Astrocyte (in vitro differentiated cells and primary cell): ENCODE data around the gene CFAP141. TPM values are rescaled to one million over a fixed set of nuclear protein-coding genes. Genes with fewer than 3 reads are reported as not detected.

Experiments used
- DNase-seq: peaks from one replicate; pipeline ENCODE4 v3.0.0-alpha.2; 2010; ENCODE audit warnings: low read depth
- FAIRE-seq: peaks from 2 replicates; lab custom pipeline; 2011; peaks lifted over from hg19 to GRCh38; lab: Jason Lieb, UNC
- H2AFZ ChIP-seq: 2 replicates; pipeline ENCODE4 v1.6.0; 2012; ENCODE audit warnings: low read depth, low read length, inconsistent platforms
- H3K27ac ChIP-seq: 2 replicates; pipeline ENCODE4 v1.5.1; 2011; ENCODE audit warnings: low read depth, low read length, inconsistent platforms
- H3K27me3 ChIP-seq: 2 replicates; pipeline ENCODE4 v1.6.0; 2011; ENCODE audit warnings: low read length, inconsistent platforms; ENCODE audit not compliant: insufficient read depth
- H3K36me3 ChIP-seq: 2 replicates; pipeline ENCODE4 v1.5.1; 2011; ENCODE audit warnings: low read length, inconsistent platforms; ENCODE audit not compliant: insufficient read depth
- H3K4me1 ChIP-seq: 2 replicates; pipeline ENCODE4 v1.5.1; 2011; ENCODE audit warnings: low read length, inconsistent platforms; ENCODE audit not compliant: insufficient read depth
- H3K4me2 ChIP-seq: 2 replicates; pipeline ENCODE4 v1.6.0; 2012; ENCODE audit warnings: low read length, inconsistent platforms
- H3K4me3 ChIP-seq: 2 replicates; pipeline ENCODE4 v1.5.1; 2011; ENCODE audit warnings: low read depth, mild to moderate bottlenecking, low read length, inconsistent platforms; ENCODE audit not compliant: insufficient read depth
- H3K79me2 ChIP-seq: 2 replicates; pipeline ENCODE4 v1.6.0; 2012; ENCODE audit warnings: mild to moderate bottlenecking, low read length, inconsistent platforms; ENCODE audit not compliant: insufficient read depth
- H3K9ac ChIP-seq: 2 replicates; pipeline ENCODE4 v1.6.0; 2012; ENCODE audit warnings: mild to moderate bottlenecking, low read length, inconsistent platforms
- H3K9me3 ChIP-seq: 2 replicates; pipeline ENCODE4 v1.5.1; 2012; ENCODE audit warnings: low read depth, mild to moderate bottlenecking, low read length, inconsistent platforms; ENCODE audit not compliant: insufficient read depth
- H4K20me1 ChIP-seq: 2 replicates; pipeline ENCODE4 v1.6.0; 2012; ENCODE audit warnings: low read length, inconsistent platforms; ENCODE audit not compliant: insufficient read depth
- H3K27ac Mint-ChIP-seq: one replicate; pipeline ENCODE4 v1.8.0; 2021; ENCODE audit warnings: mild to moderate bottlenecking, mixed read lengths; ENCODE audit not compliant: unreplicated experiment
- H3K27me3 Mint-ChIP-seq: one replicate; pipeline ENCODE4 v1.8.0; 2021; ENCODE audit warnings: low read depth, mixed read lengths; ENCODE audit not compliant: unreplicated experiment
- H3K36me3 Mint-ChIP-seq: one replicate; pipeline ENCODE4 v1.8.0; 2021; ENCODE audit warnings: low read depth, mixed read lengths; ENCODE audit not compliant: unreplicated experiment
- H3K4me1 Mint-ChIP-seq: one replicate; pipeline ENCODE4 v1.8.0; 2021; ENCODE audit warnings: low read depth, mixed read lengths; ENCODE audit not compliant: unreplicated experiment
- H3K4me3 Mint-ChIP-seq: one replicate; pipeline ENCODE4 v1.8.0; 2021; ENCODE audit warnings: mild to moderate bottlenecking, moderate library complexity, mixed read lengths; ENCODE audit not compliant: unreplicated experiment
- H3K9me3 Mint-ChIP-seq: one replicate; pipeline ENCODE4 v1.8.0; 2021; ENCODE audit warnings: mild to moderate bottlenecking, mixed read lengths; ENCODE audit not compliant: unreplicated experiment
- EZH2 ChIP-seq: IDR thresholded peaks from 2 replicates; pipeline ENCODE4 v1.6.1; 2012; ENCODE audit warnings: mild to moderate bottlenecking, low read length, inconsistent platforms; ENCODE audit not compliant: insufficient read depth
- total RNA-seq: library from RNA; stranded (reverse); gene quantifications from 2 replicates; pipeline ENCODE4 v1.2.1, GENCODE V29; 2021
- TF ChIP-seq, protein P1 (sequence below): IDR thresholded peaks from 2 replicates; pipeline ENCODE4 v1.5.1; 2011; ENCODE audit warnings: low read depth, mild to moderate bottlenecking, inconsistent platforms, low read length, moderate library complexity; ENCODE audit not compliant: insufficient read depth

The CFAP141 gene
- total RNA-seq, 1 donor from 2014 or later = not detected

DNA sequence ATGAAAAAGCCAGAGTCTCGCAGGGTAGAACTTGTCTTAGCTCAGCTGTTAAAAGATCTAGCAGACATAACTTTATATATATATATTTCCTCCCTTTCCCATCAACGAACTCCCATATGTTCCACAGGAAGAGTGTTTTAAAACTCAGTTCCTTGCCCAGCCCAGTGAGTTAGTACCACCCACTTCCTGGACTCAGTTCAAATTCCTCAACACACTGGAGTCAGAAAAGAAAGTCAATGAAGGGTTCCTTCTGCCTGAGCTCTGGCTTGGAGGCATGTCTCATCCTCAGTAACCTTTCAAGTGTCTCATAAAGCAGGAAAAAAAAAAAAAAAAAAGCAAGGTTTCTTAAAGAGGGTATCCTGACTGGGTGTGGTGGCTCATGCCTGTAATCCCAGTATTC lies 29.8 kb downstream of the CFAP141 start:
- Mint-ChIP-seq H3K27me3 (no peaks in the 10 kb centered on the region), H3K4me3 (no peak overlapping the region), H3K36me3 (peaks cover 18% of the 10 kb centered on the region), H3K4me1 (peaks cover 59% of the 10 kb centered on the region), H3K9me3 (no peaks in the 10 kb centered on the region), H3K27ac (no peak overlapping the region)
- Histone ChIP-seq H4K20me1 (peaks cover 98% of the 10 kb centered on the region), H3K4me1 (peaks cover 38% of the 10 kb centered on the region), H3K4me3 (no peak overlapping the region), H3K27me3 (no peaks in the 10 kb centered on the region), H3K9me3 (no peaks in the 10 kb centered on the region), H2AFZ (no peak overlapping the region), H3K79me2 (peaks cover 91% of the 10 kb centered on the region), H3K27ac (no peak overlapping the region), H3K4me2 (no peak overlapping the region), H3K36me3 (peaks cover 37% of the 10 kb centered on the region), H3K9ac (no peak overlapping the region)
- DNase-seq (peak; percentile 65), FAIRE-seq (no peak)
- TF ChIP-seq, protein P1, sequence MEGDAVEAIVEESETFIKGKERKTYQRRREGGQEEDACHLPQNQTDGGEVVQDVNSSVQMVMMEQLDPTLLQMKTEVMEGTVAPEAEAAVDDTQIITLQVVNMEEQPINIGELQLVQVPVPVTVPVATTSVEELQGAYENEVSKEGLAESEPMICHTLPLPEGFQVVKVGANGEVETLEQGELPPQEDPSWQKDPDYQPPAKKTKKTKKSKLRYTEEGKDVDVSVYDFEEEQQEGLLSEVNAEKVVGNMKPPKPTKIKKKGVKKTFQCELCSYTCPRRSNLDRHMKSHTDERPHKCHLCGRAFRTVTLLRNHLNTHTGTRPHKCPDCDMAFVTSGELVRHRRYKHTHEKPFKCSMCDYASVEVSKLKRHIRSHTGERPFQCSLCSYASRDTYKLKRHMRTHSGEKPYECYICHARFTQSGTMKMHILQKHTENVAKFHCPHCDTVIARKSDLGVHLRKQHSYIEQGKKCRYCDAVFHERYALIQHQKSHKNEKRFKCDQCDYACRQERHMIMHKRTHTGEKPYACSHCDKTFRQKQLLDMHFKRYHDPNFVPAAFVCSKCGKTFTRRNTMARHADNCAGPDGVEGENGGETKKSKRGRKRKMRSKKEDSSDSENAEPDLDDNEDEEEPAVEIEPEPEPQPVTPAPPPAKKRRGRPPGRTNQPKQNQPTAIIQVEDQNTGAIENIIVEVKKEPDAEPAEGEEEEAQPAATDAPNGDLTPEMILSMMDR = no peak
- no peak for TF ChIP-seq EZH2

DNA sequence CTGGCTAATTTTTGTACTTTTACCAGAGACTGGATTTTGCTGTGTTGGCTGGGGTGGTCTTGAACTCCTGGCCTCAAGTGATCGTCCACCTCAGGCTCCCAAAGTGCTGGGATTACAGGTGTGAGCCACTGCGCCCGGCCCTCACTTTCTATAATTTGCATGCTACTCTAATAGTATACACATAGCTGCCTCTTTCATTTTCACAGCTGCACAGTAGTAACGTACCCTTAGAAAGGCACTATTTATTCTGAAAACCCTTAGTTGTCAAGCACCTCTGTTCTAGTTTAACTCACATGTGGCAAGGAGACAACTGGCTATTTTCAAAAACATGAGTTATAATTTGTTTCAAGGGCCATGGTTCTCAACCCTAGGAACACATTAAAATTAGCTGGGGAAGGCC lies 31.5 kb downstream of the CFAP141 start:
- Histone ChIP-seq H3K4me1 (peaks cover 23% of the 10 kb centered on the region), H3K9ac (no peak overlapping the region), H3K27ac (no peak overlapping the region), H3K36me3 (peaks cover 50% of the 10 kb centered on the region), H4K20me1 (peaks cover 98% of the 10 kb centered on the region), H3K4me3 (no peak overlapping the region), H2AFZ (no peak overlapping the region), H3K4me2 (no peak overlapping the region), H3K79me2 (peaks cover 91% of the 10 kb centered on the region), H3K9me3 (no peaks in the 10 kb centered on the region), H3K27me3 (no peaks in the 10 kb centered on the region)
- Mint-ChIP-seq H3K36me3 (peaks cover 31% of the 10 kb centered on the region), H3K27ac (no peak overlapping the region), H3K4me1 (peaks cover 56% of the 10 kb centered on the region), H3K9me3 (no peaks in the 10 kb centered on the region), H3K4me3 (no peak overlapping the region), H3K27me3 (no peaks in the 10 kb centered on the region)
- no peak for FAIRE-seq
- no peak for TF ChIP-seq EZH2
- TF ChIP-seq, protein P1 = no peak
- no peak for DNase-seq

DNA sequence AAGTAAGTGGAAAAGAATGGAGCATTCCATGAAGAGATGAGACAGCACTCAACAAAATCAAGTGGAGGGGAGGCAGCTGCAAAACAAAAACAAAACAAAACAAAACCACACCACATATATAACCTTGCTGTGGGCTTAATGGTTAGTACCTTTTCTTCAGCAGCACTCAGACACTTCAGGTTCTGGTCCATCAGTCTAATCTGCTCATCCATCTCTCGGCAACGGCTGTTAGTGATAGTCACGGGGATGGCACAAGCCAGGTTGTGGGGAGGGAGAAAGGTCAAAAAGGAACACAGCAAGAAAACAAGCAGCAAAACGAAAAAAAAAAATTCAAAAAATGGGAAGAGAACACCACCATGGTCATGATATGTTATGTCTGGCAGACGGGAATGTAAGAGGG lies 34.3 kb downstream of the CFAP141 start:
- peaks cover 42% of the 10 kb centered on the region for H3K36me3 Mint-ChIP-seq
- no peaks in the 10 kb centered on the region for H3K9me3 Mint-ChIP-seq
- Histone ChIP-seq H3K79me2 (peaks cover 79% of the 10 kb centered on the region), H3K4me2 (no peak overlapping the region), H3K36me3 (peaks cover 65% of the 10 kb centered on the region), H3K27ac (no peak overlapping the region), H3K9me3 (no peaks in the 10 kb centered on the region), H3K4me3 (no peak overlapping the region), H3K9ac (no peak overlapping the region), H2AFZ (no peak overlapping the region), H4K20me1 (peaks cover 97% of the 10 kb centered on the region), H3K27me3 (no peaks in the 10 kb centered on the region), H3K4me1 (no peaks in the 10 kb centered on the region)
- peak overlapping the region; percentile 3 for H3K27ac Mint-ChIP-seq
- H3K27me3 Mint-ChIP-seq = no peaks in the 10 kb centered on the region
- peaks cover 32% of the 10 kb centered on the region for H3K4me1 Mint-ChIP-seq
- no peak for DNase-seq
- H3K4me3 Mint-ChIP-seq = peak overlapping the region; percentile 61
- no peak for FAIRE-seq
- TF ChIP-seq, protein P1 = no peak
- no peak for TF ChIP-seq EZH2
